ENCODE results near the gene ATP1A4.

The ATP1A4 gene

GRCh38 chr1:160144921-160145320 is 6.5 kb upstream of the ATP1A4 start:
- DNase-seq (ENCODE audit: low read depth in 1 of 2, low spot score in 1 of 2) = no peak

- DNase-seq (ENCODE audit: low read depth in 1 of 2, low spot score in 1 of 2) = no peak
These were observed 5.3 kb upstream of the ATP1A4 start for GRCh38 chr1:160146107-160146506.

- DNase-seq (ENCODE audit: low read depth in 1 of 2, low spot score in 1 of 2) = no peak
These were observed 3.3 kb upstream of the ATP1A4 start for GRCh38 chr1:160148121-160148520.

- DNase-seq (ENCODE audit: low read depth in 1 of 2, low spot score in 1 of 2) = no peak
These were observed 2.2 kb upstream of the ATP1A4 start for GRCh38 chr1:160149233-160149632.

GRCh38 chr1:160149716-160150115 is 1.7 kb upstream of the ATP1A4 start:
- DNase-seq (ENCODE audit: low read depth in 1 of 2, low spot score in 1 of 2) = no peak

GRCh38 chr1:160154790-160155189 is 3.4 kb downstream of the ATP1A4 start:
- no peak for DNase-seq (ENCODE audit: low read depth in 1 of 2, low spot score in 1 of 2)

GRCh38 chr1:160156361-160156760 is 5.0 kb downstream of the ATP1A4 start:
- no peak for DNase-seq (ENCODE audit: low read depth in 1 of 2, low spot score in 1 of 2)

- no peak for DNase-seq (ENCODE audit: low read depth in 1 of 2, low spot score in 1 of 2)
These were observed 5.8 kb downstream of the ATP1A4 start for GRCh38 chr1:160157174-160157573.

GRCh38 chr1:160158031-160158430 is 6.6 kb downstream of the ATP1A4 start:
- DNase-seq (ENCODE audit: low read depth in 1 of 2, low spot score in 1 of 2) = no peak

- DNase-seq (ENCODE audit: low read depth in 1 of 2, low spot score in 1 of 2) = no peak
These were observed 7.1 kb downstream of the ATP1A4 start for GRCh38 chr1:160158534-160158933.

- DNase-seq (ENCODE audit: low read depth in 1 of 2, low spot score in 1 of 2) = no peak
These were observed 8.4 kb downstream of the ATP1A4 start for GRCh38 chr1:160159846-160160245.

- DNase-seq (ENCODE audit: low read depth in 1 of 2, low spot score in 1 of 2) = no peak
These were observed 10.7 kb downstream of the ATP1A4 start for GRCh38 chr1:160161965-160162705.

- DNase-seq (ENCODE audit: low read depth in 1 of 2, low spot score in 1 of 2) = no peak
These were observed 11.5 kb downstream of the ATP1A4 start for GRCh38 chr1:160162931-160163330.

- DNase-seq (ENCODE audit: low read depth in 1 of 2, low spot score in 1 of 2) = no peak
These were observed 12.2 kb downstream of the ATP1A4 start for GRCh38 chr1:160163615-160164014.

GRCh38 chr1:160164121-160164520 is 12.7 kb downstream of the ATP1A4 start:
- DNase-seq (ENCODE audit: low read depth in 1 of 2, low spot score in 1 of 2) = no peak

- DNase-seq (ENCODE audit: low read depth in 1 of 2, low spot score in 1 of 2) = no peak
These were observed 14.9 kb downstream of the ATP1A4 start for GRCh38 chr1:160166166-160166868.

GRCh38 chr1:160167056-160167455 is 15.7 kb downstream of the ATP1A4 start:
- no peak for DNase-seq (ENCODE audit: low read depth in 1 of 2, low spot score in 1 of 2)

GRCh38 chr1:160167580-160167979 is 16.2 kb downstream of the ATP1A4 start:
- DNase-seq (ENCODE audit: low read depth in 1 of 2, low spot score in 1 of 2) = no peak

- no peak for DNase-seq (ENCODE audit: low read depth in 1 of 2, low spot score in 1 of 2)
These were observed 16.6 kb downstream of the ATP1A4 start for GRCh38 chr1:160168016-160168415.

GRCh38 chr1:160168609-160169369 is 17.4 kb downstream of the ATP1A4 start:
- DNase-seq (ENCODE audit: low read depth in 1 of 2, low spot score in 1 of 2) = no peak

GRCh38 chr1:160169553-160170399 is 18.4 kb downstream of the ATP1A4 start:
- no peak for DNase-seq (ENCODE audit: low read depth in 1 of 2, low spot score in 1 of 2)

All from activated T-helper 1 cell treated with anti-CD3 and anti-CD28 coated beads, Interleukin-2, amount 50 U/mL, for 16 hours (primary cell).